Measurements from ENCODE around the gene TTC6.
A peak's percentile ranks its signal among the peaks of the same experiment; 100 is the strongest.

TTC6 gene

DNA sequence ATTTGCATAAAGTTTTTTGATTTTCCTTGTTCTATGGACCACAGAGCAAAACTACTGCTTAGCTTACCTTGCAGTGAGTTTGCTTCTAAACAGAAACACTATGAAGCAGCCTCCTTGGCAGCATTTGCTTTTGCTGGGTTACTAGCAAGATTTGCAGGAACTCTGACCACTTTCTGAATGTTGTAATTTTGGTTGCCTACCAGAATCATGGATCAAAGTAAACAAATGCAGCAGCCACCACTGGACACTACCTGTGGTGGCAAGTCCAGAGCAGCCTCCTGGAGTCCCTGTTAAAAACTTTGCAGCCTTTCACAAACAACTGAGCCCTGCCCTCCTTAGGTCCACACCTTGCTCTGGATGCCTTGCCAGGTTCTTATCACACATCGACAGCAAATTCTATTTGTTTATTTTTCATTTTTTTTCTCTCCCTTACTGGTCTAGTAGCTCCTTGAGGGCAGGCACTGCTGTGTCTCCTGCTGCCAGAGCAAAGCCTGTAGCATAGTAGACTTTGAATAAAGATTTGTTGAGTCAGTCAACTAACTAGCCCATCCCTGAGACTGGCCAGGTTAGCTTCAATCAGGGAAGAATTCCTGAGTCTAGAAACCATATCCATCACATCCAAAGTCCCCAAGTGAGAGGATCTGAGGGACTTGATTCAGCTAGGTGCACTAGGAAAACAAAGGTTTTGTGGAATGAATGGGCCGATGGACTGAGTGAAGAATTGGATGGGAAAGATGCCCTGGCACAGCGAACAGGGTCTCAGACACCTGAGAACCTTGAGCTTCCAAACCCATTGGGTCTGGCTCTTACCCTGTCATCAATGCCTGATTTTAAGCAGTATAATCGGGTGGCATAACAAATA, 5.7 kb downstream of the TTC6 start:
- TF ChIP-seq CTCF (IDR thresholded peaks at IDR 0.05): no peak
- peak overlapping the region; percentile 100 for H3K27ac ChIP-seq

- TF ChIP-seq ZFX (IDR thresholded peaks at IDR 0.05; ENCODE audit: borderline replicate concordance): no peak
- TF ChIP-seq CTCF (IDR thresholded peaks at IDR 0.05): no peak
- H3K27ac ChIP-seq: peak overlapping the region; percentile 100
Measured at GRCh38 chr14:37601865-37602264, 6.4 kb downstream of the TTC6 start.

GRCh38 chr14:37602605-37603453, 7.4 kb downstream of the TTC6 start:
- no peak for TF ChIP-seq ZFX (IDR thresholded peaks at IDR 0.05; ENCODE audit: borderline replicate concordance)
- TF ChIP-seq CTCF (IDR thresholded peaks at IDR 0.05): no peak

GRCh38 chr14:37603688-37604251, 8.3 kb downstream of the TTC6 start:
- H3K27ac ChIP-seq: 0 out of 2 replicates have a peak overlapping the region, but pooled peaks have one; percentile 100
- TF ChIP-seq CTCF (IDR thresholded peaks at IDR 0.05) (no peak), ZFX (IDR thresholded peaks at IDR 0.05; ENCODE audit: borderline replicate concordance) (no peak)

More at GRCh38 chr14:37602605-37603453, 7.4 kb downstream of the TTC6 start:
- peak overlapping the region; percentile 100 for H3K27ac ChIP-seq

DNA sequence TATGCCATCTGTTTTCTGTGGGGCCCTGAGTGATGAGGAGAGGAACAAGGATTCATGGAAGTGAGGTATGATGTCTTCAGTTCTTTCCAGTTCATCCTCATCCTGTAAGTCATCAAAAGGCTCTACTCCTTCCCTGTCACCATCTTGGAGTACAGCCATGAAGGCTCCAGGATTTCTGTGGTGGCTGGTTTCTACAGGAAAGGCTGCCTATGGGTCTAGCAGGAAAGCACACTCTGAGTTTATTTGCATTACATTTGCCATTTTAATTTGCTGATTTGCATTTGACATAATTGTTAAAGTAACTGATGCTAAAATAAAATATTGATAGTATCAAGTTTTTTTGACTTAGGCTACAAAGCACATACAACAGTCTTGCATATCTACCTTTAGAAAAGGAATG, 11.2 kb downstream of the TTC6 start:
- peak overlapping the region; percentile 5; the same call in 1 of the 2 replicates for H3K27ac ChIP-seq
- TF ChIP-seq CTCF (IDR thresholded peaks at IDR 0.05) (no peak), ZFX (IDR thresholded peaks at IDR 0.05; ENCODE audit: borderline replicate concordance) (no peak)

DNA sequence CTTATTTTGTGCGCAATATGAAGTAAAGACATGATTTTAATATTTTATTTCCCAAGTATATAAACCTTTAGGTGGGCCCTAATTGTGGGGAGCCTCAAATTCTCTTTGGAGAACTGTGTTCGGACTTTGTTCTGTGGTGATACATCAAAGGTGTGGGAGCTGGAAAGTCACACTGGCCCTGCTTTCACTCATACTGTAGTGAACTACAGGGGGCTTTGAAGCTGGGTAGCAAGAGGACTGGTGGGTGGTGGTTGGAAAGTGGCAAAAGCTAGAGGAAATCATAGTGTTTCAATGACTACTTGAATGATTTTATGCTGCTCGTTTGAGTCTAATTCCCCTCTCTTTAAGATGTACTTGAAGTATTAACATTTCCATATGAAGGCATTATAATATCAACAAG, 13.2 kb downstream of the TTC6 start:
- TF ChIP-seq ZFX (IDR thresholded peaks at IDR 0.05; ENCODE audit: borderline replicate concordance): no peak
- no peak for TF ChIP-seq CTCF (IDR thresholded peaks at IDR 0.05)
- no peak overlapping the region for H3K27ac ChIP-seq

All from 22Rv1 (cell line).